B cell (primary cell): ENCODE results near the gene TMEM223. TPM values are rescaled to one million over a fixed set of nuclear protein-coding genes. Genes with fewer than 3 reads are reported as not detected.

Source experiments
- ATAC-seq: fragments of 200-7000 bp; cut with Tn5 transposase; one replicate; pipeline ENCODE4 v1.10.0; 2021; ENCODE audit warnings: low read depth, mild to moderate bottlenecking, moderate number of reproducible peaks, moderate library complexity
- CTCF ChIA-PET: fragments of 350-600 bp; sonication (Branson Sonifier 250); formaldehyde crosslinking; loops from one replicate; lab custom pipeline; 2021; ENCODE audit warnings: antibody characterized with exemption, inconsistent platforms; lab: Charles Lee
- POLR2A ChIA-PET: fragments of 350-600 bp; sonication (Branson Sonifier 250); formaldehyde crosslinking; loops from one replicate; lab custom pipeline; 2021; ENCODE audit warnings: antibody characterized with exemption; lab: Charles Lee
- DNase-seq: peaks from one replicate; pipeline ENCODE4 v3.0.0; 2013
- H2AFZ ChIP-seq: 2 replicates; pipeline ENCODE4 v1.6.1; 2012; ENCODE audit warnings: mild to moderate bottlenecking, low read depth, low read length; ENCODE audit not compliant: insufficient read depth, poor library complexity, severe bottlenecking
- H3K27ac ChIP-seq, 2 donors: 1 replicate in 1 of 2; 2 replicates in 1 of 2; pipeline ENCODE4 v1.5.1; 2012 to 2013; ENCODE audit warnings: low read length in 2 of 2, mild to moderate bottlenecking in 2 of 2, moderate library complexity in 1 of 2
- H3K27me3 ChIP-seq, 4 experiments: fragments of 200-600 bp in 1 of 4; sonication (generic) in 1 of 4; replicated peaks in 1 of 4; 1 replicate in 2 of 4; 2 replicates in 2 of 4; pipeline versions ENCODE4 v1.6.1 to v1.7.0; 2013 to 2016; ENCODE audit warnings: low read length in 3 of 4, mild to moderate bottlenecking in 2 of 4, mixed read lengths in 1 of 4, moderate library complexity in 1 of 4; ENCODE audit not compliant: insufficient read depth in 4 of 4, control insufficient read depth in 3 of 4; ENCODE audit errors: control extremely low read depth in 1 of 4
- H3K36me3 ChIP-seq, 2 experiments: replicated peaks in 1 of 2; 1 replicate in 1 of 2; 2 replicates in 1 of 2; pipeline versions ENCODE4 v1.6.1 to v1.7.1; 2013; ENCODE audit warnings: low read length in 1 of 2; ENCODE audit not compliant: insufficient read depth in 2 of 2, control insufficient read depth in 1 of 2; ENCODE audit errors: control extremely low read depth in 1 of 2, extremely low read depth in 1 of 2
- H3K4me1 ChIP-seq, 2 donors: fragments of 200-600 bp in 1 of 2; sonication (generic) in 1 of 2; 1 replicate in 1 of 2; 2 replicates in 1 of 2; pipeline versions ENCODE4 v1.5.1 to v1.6.1; 2013 to 2017; ENCODE audit warnings: low read length in 2 of 2; ENCODE audit not compliant: control insufficient read depth in 2 of 2, insufficient read depth in 2 of 2
- H3K4me2 ChIP-seq: replicated peaks from 2 replicates; pipeline ENCODE3; 2012; ENCODE audit warnings: mild to moderate bottlenecking, low read depth, low read length; ENCODE audit not compliant: poor library complexity, severe bottlenecking
- H3K4me3 ChIP-seq, 5 experiments: fragments of 200-600 bp in 1 of 5; sonication (generic) in 1 of 5; 1 replicate in 3 of 5; 2 replicates in 2 of 5; pipeline versions ENCODE4 v1.5.1 to v1.7.0; 2011 to 2016; ENCODE audit warnings: low read length in 4 of 5, mild to moderate bottlenecking in 4 of 5, low read depth in 2 of 5, control low read depth in 1 of 5, moderate library complexity in 1 of 5; ENCODE audit not compliant: insufficient read depth in 1 of 5; ENCODE audit errors: control extremely low read depth in 1 of 5, extremely low read depth in 1 of 5
- H3K79me2 ChIP-seq: fragments of 200-600 bp; sonication (generic); one replicate; pipeline ENCODE4 v1.6.0; 2016; ENCODE audit warnings: low read length; ENCODE audit not compliant: control insufficient read depth, insufficient read depth
- H3K9ac ChIP-seq: fragments of 200-600 bp; sonication (generic); 2 replicates; pipeline ENCODE4 v1.6.1; 2017; ENCODE audit warnings: mild to moderate bottlenecking, low read length, moderate library complexity
- H3K9me3 ChIP-seq, 3 donors: one replicate each; pipeline versions ENCODE4 v1.6.1 to v1.7.1; 2013; ENCODE audit warnings: low read length in 2 of 3; ENCODE audit not compliant: control insufficient read depth in 2 of 3, insufficient read depth in 1 of 3; ENCODE audit errors: control extremely low read depth in 1 of 3
- H4K20me1 ChIP-seq: 2 replicates; pipeline ENCODE4 v1.6.0; 2012; ENCODE audit warnings: mild to moderate bottlenecking, low read length; ENCODE audit not compliant: insufficient read depth, control insufficient read depth, poor library complexity, severe bottlenecking
- H3K27ac Mint-ChIP-seq: one replicate; pipeline ENCODE4 v1.8.0; 2021; ENCODE audit warnings: mixed read lengths
- H3K27me3 Mint-ChIP-seq: one replicate; pipeline ENCODE4 v1.8.0; 2021; ENCODE audit warnings: mixed read lengths
- H3K4me1 Mint-ChIP-seq: one replicate; pipeline ENCODE4 v1.8.0; 2021; ENCODE audit warnings: mixed read lengths
- H3K4me3 Mint-ChIP-seq: one replicate; pipeline ENCODE4 v1.8.0; 2021; ENCODE audit warnings: mixed read lengths
- H3K9me3 Mint-ChIP-seq: one replicate; pipeline ENCODE4 v1.8.0; 2022; ENCODE audit warnings: mixed read lengths; ENCODE audit not compliant: insufficient read depth
- CTCF ChIP-seq: fragments of 200-600 bp; IDR thresholded peaks from one replicate; pipeline ENCODE4 v1.8.0; 2022; ENCODE audit warnings: antibody characterized with exemption, mild to moderate bottlenecking
- EZH2 ChIP-seq: IDR thresholded peaks from 2 replicates; pipeline ENCODE4 v1.6.1; 2012; ENCODE audit warnings: borderline replicate concordance, low read depth, mild to moderate bottlenecking, moderate library complexity, low read length; ENCODE audit not compliant: insufficient read depth, poor library complexity, severe bottlenecking
- WGBS: methylation state at CpG from one replicate; pipeline ENCODE4 v1.1.5; 2013; ENCODE audit warnings: missing lambda C conversion rate; ENCODE audit not compliant: insufficient coverage; 5-methylcytosine and 5-hydroxymethylcytosine counted together
- intact Hi-C: fragments of 100-400 bp; cut with micrococcal nuclease; formaldehyde crosslinking; loops from one replicate; pipeline ENCODE4 v1.10.0; 2022
- polyA plus RNA-seq: library from polyadenylated mRNA; depleted of rRNA; stranded (reverse); fragments of >200 nt; gene quantifications from 2 replicates; pipeline ENCODE4 v1.2.3, GENCODE V29; 2012
- small RNA-seq: library from RNA; depleted of rRNA; stranded (forward); fragments of <200 nt; gene quantifications from one replicate; pipeline ENCODE3, GENCODE V24; 2012; ENCODE audit warnings: low replicate concordance, low read depth; ENCODE audit not compliant: insufficient read length
- total RNA-seq, 2 donors: library from RNA; stranded (reverse); fragments of 120-200 nt in 1 of 2; gene quantifications; 1 replicate in 1 of 2; 2 replicates in 1 of 2; pipeline versions ENCODE4 v1.2.3 to v1.2.4, GENCODE V29; 2013 to 2022

TMEM223 gene
- total and polyA plus RNA-seq, 2 donors (not counting 1 experiment from before 2014, with no cell fraction given): 12.0 to 15.6 TPM

DNA sequence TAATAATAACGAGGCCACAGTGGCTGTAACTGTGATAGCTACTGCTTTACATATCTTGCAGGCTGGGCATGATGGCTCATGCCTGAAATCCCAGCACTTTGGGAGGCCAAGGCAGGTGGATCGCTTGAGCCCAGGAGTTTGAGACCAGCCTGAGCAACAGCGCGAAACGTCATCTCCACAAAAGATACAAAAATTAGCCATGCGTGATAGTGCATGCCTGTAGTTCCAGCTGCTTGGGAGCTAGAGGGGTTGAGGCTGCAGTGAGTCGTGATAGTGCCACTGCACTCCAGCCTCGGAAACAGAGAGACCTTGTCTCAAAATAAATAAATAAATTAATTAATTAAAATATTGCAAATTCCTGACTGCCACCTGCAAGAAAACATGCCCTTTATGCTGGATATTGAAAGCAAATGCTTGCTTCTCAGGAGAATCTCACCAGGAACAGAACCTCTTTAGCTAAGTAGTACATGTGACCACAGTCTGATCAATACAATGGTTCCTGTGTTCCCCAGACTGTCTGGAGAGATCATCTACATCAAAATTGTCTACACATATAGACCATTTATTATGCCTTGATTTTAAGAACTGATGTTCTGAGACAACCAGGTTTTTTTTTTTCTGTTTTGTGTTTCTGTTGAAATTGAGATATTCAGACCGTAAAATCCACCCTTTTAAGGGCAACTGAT is 44.2 kb downstream of the TMEM223 start:
- no peak overlapping the region for H3K4me2 ChIP-seq
- intact Hi-C loops: no loop called here
- H3K27me3 ChIP-seq: no peaks in the 10 kb centered on the region
- no peak overlapping the region for H3K9ac ChIP-seq
- no peak overlapping the region for H3K4me3 Mint-ChIP-seq
- H2AFZ ChIP-seq: no peak overlapping the region
- no peak for DNase-seq
- 92% methylated on average over 6 of the region's 9 CpGs for WGBS
- TF ChIP-seq CTCF: no peak
- no peak for TF ChIP-seq EZH2
- no peak overlapping the region for H3K27ac Mint-ChIP-seq
- H3K4me3 ChIP-seq: no peak overlapping the region
- ChIA-PET POLR2A (interaction anchor here (0.6 kb wide), 1 partner anchor 103 kb away, joined by 3 read pairs; no protein-coding TSS in a partner anchor), CTCF (interaction anchor here (0.8 to 1.1 kb wide), 4 partner anchors 11 to 158 kb away, joined by 3 to 5 read pairs (median 3); partner anchors contain the start of gene STX5)
- H3K9me3 ChIP-seq: no peaks in the 10 kb centered on the region
- H3K9me3 Mint-ChIP-seq: no peaks in the 10 kb centered on the region
- ATAC-seq: no peak
- peaks cover 12% of the 10 kb centered on the region for H3K4me1 Mint-ChIP-seq
- H3K79me2 ChIP-seq: peaks cover 26% of the 10 kb centered on the region
- H3K27me3 Mint-ChIP-seq: no peaks in the 10 kb centered on the region
- H3K27ac ChIP-seq: no peak overlapping the region
- H4K20me1 ChIP-seq: peaks cover 6% of the 10 kb centered on the region
- H3K36me3 ChIP-seq: peaks cover 0 to 16% of the 10 kb centered on the region in 2 experiments
- peaks cover 0 to 4% of the 10 kb centered on the region in 2 donors for H3K4me1 ChIP-seq

Small RNA genes lying within 50 kb of the gene (small RNA-seq; reads per million reads assigned to genes)
- gene MIR6514: not detected
- not detected for gene RNU6-118P

Other genes with a start within 250 kb of the TMEM223 start
Only the 30 nearest of the 31 such genes appear.
- 1,778 and 1,867 TPM in 2 replicates for gene EEF1G, start 218.1 kb downstream of the TMEM223 start, total RNA-seq
- 1,359 and 1,582 TPM in 2 replicates for gene EEF1G, start 218.1 kb downstream of the TMEM223 start, polyA plus RNA-seq
- gene TUT1, start 200.5 kb downstream of the TMEM223 start, total RNA-seq: 33.8 and 47.7 TPM in 2 replicates
- 31.1 and 31.6 TPM in 2 replicates for gene TUT1, start 200.5 kb downstream of the TMEM223 start, polyA plus RNA-seq
- gene MTA2, start 190.1 kb downstream of the TMEM223 start, total RNA-seq: 127 and 139 TPM in 2 replicates
- gene MTA2, start 190.1 kb downstream of the TMEM223 start, polyA plus RNA-seq: 37.2 and 46.9 TPM in 2 replicates
- 127 and 135 TPM in 2 replicates for gene EML3, start 179.2 kb downstream of the TMEM223 start, total RNA-seq
- 128 and 170 TPM in 2 replicates for gene EML3, start 179.2 kb downstream of the TMEM223 start, polyA plus RNA-seq
- 0.68 and 2.0 TPM in 2 replicates for gene ROM1, start 178.7 kb downstream of the TMEM223 start, total RNA-seq
- gene ROM1, start 178.7 kb downstream of the TMEM223 start, polyA plus RNA-seq: 1.3 and 1.7 TPM in 2 replicates
- gene B3GAT3, start 170.0 kb downstream of the TMEM223 start, total RNA-seq: 63.1 and 66.6 TPM in 2 replicates
- 88.9 and 89.3 TPM in 2 replicates for gene B3GAT3, start 170.0 kb downstream of the TMEM223 start, polyA plus RNA-seq
- gene GANAB, start 145.4 kb downstream of the TMEM223 start, total RNA-seq: 190 and 204 TPM in 2 replicates
- gene GANAB, start 145.4 kb downstream of the TMEM223 start, polyA plus RNA-seq: 98.7 and 139 TPM in 2 replicates
- gene INTS5, start 138.7 kb downstream of the TMEM223 start, total RNA-seq: 21.3 and 22.7 TPM in 2 replicates
- gene INTS5, start 138.7 kb downstream of the TMEM223 start, polyA plus RNA-seq: 8.7 and 14.3 TPM in 2 replicates
- gene C11orf98, start 126.8 kb downstream of the TMEM223 start, total RNA-seq: 48.1 and 52.0 TPM in 2 replicates
- gene C11orf98, start 126.8 kb downstream of the TMEM223 start, polyA plus RNA-seq: 41.5 and 46.3 TPM in 2 replicates
- gene CSKMT, start 126.7 kb downstream of the TMEM223 start, total RNA-seq: 57.3 and 78.7 TPM in 2 replicates
- gene CSKMT, start 126.7 kb downstream of the TMEM223 start, polyA plus RNA-seq: 21.3 and 39.0 TPM in 2 replicates
- 6.5 and 8.9 TPM in 2 replicates for gene UQCC3, start 120.3 kb downstream of the TMEM223 start, total RNA-seq
- gene UQCC3, start 120.3 kb downstream of the TMEM223 start, polyA plus RNA-seq: 2.8 and 5.6 TPM in 2 replicates
- 32.5 and 33.3 TPM in 2 replicates for gene LBHD1, start 119.7 kb downstream of the TMEM223 start, total RNA-seq
- 19.3 and 23.3 TPM in 2 replicates for gene LBHD1, start 119.7 kb downstream of the TMEM223 start, polyA plus RNA-seq
- 186 and 193 TPM in 2 replicates for gene UBXN1, start 112.9 kb downstream of the TMEM223 start, total RNA-seq
- 180 and 289 TPM in 2 replicates for gene UBXN1, start 112.9 kb downstream of the TMEM223 start, polyA plus RNA-seq
- 0.15 and 0.25 TPM in 2 replicates for gene LRRN4CL, start 102.5 kb downstream of the TMEM223 start, total RNA-seq
- 0.03 TPM in 1 of 2 replicates, not detected in the other for gene LRRN4CL, start 102.5 kb downstream of the TMEM223 start, polyA plus RNA-seq
- 49.2 and 56.3 TPM in 2 replicates for gene BSCL2, start 84.6 kb downstream of the TMEM223 start, total RNA-seq
- gene BSCL2, start 84.6 kb downstream of the TMEM223 start, polyA plus RNA-seq: 38.5 TPM in 2 replicates
- gene GNG3, start 84.3 kb downstream of the TMEM223 start, total RNA-seq: 0.95 and 2.1 TPM in 2 replicates
- 5.5 and 8.0 TPM in 2 replicates for gene GNG3, start 84.3 kb downstream of the TMEM223 start, polyA plus RNA-seq
- gene HNRNPUL2, start 64.5 kb downstream of the TMEM223 start, total RNA-seq: 70.4 and 78.2 TPM in 2 replicates
- 14.6 and 15.7 TPM in 2 replicates for gene HNRNPUL2, start 64.5 kb downstream of the TMEM223 start, polyA plus RNA-seq
- 56.3 and 57.9 TPM in 2 replicates for gene TTC9C, start 63.5 kb downstream of the TMEM223 start, total RNA-seq
- gene TTC9C, start 63.5 kb downstream of the TMEM223 start, polyA plus RNA-seq: 33.5 and 36.7 TPM in 2 replicates
- gene ZBTB3, start 37.8 kb downstream of the TMEM223 start, total RNA-seq: 22.0 and 24.8 TPM in 2 replicates
- 3.8 and 8.7 TPM in 2 replicates for gene ZBTB3, start 37.8 kb downstream of the TMEM223 start, polyA plus RNA-seq
- gene POLR2G, start 30.4 kb downstream of the TMEM223 start, total RNA-seq: 76.8 and 78.7 TPM in 2 replicates
- gene POLR2G, start 30.4 kb downstream of the TMEM223 start, polyA plus RNA-seq: 113 and 129 TPM in 2 replicates
- 43.2 and 48.2 TPM in 2 replicates for gene TAF6L, start 20.6 kb downstream of the TMEM223 start, total RNA-seq
- 28.2 and 75.1 TPM in 2 replicates for gene TAF6L, start 20.6 kb downstream of the TMEM223 start, polyA plus RNA-seq
- 62.3 and 71.5 TPM in 2 replicates for gene TMEM179B, start 4.6 kb downstream of the TMEM223 start, total RNA-seq
- 43.2 and 64.3 TPM in 2 replicates for gene TMEM179B, start 4.6 kb downstream of the TMEM223 start, polyA plus RNA-seq
- 161 TPM in 2 replicates for gene NXF1, start 13.4 kb upstream of the TMEM223 start, total RNA-seq
- 242 and 262 TPM in 2 replicates for gene NXF1, start 13.4 kb upstream of the TMEM223 start, polyA plus RNA-seq
- gene STX5, start 40.0 kb upstream of the TMEM223 start, total RNA-seq: 98.1 and 99.1 TPM in 2 replicates
- 41.0 and 42.1 TPM in 2 replicates for gene STX5, start 40.0 kb upstream of the TMEM223 start, polyA plus RNA-seq
- 1.1 TPM in 1 of 2 replicates, not detected in the other for gene TEX54, start 40.8 kb upstream of the TMEM223 start, total RNA-seq
- not detected in 2 replicates for gene TEX54, start 40.8 kb upstream of the TMEM223 start, polyA plus RNA-seq
- gene WDR74, start 47.6 kb upstream of the TMEM223 start, total RNA-seq: 131 and 136 TPM in 2 replicates
- 122 and 148 TPM in 2 replicates for gene WDR74, start 47.6 kb upstream of the TMEM223 start, polyA plus RNA-seq
- 148 and 175 TPM in 2 replicates for gene SLC3A2, start 88.9 kb upstream of the TMEM223 start, total RNA-seq
- 92.0 and 102 TPM in 2 replicates for gene SLC3A2, start 88.9 kb upstream of the TMEM223 start, polyA plus RNA-seq
- gene CHRM1, start 129.4 kb upstream of the TMEM223 start, total RNA-seq: not detected in 2 replicates
- gene CHRM1, start 129.4 kb upstream of the TMEM223 start, polyA plus RNA-seq: not detected in 2 replicates
- gene SLC22A6, start 193.0 kb upstream of the TMEM223 start, total RNA-seq: not detected in 2 replicates
- not detected in 2 replicates for gene SLC22A6, start 193.0 kb upstream of the TMEM223 start, polyA plus RNA-seq
- not detected in 2 replicates for gene SLC22A8, start 223.8 kb upstream of the TMEM223 start, total RNA-seq
- gene SLC22A8, start 223.8 kb upstream of the TMEM223 start, polyA plus RNA-seq: not detected in 2 replicates